Measurements from ENCODE around the gene RPL31. TPM values are rescaled to one million over a fixed set of nuclear protein-coding genes. Genes with fewer than 3 reads are reported as not detected.

Gene RPL31
- total RNA-seq, 2 donors from 2014 or later = 511 to 520 TPM

- ATAC-seq (ENCODE audit: insufficient number of reproducible peaks, low FRiP score, low read depth) = no peak
Observed at GRCh38 chr2:100993294-100993693, 8.8 kb upstream of the RPL31 start.

DNA sequence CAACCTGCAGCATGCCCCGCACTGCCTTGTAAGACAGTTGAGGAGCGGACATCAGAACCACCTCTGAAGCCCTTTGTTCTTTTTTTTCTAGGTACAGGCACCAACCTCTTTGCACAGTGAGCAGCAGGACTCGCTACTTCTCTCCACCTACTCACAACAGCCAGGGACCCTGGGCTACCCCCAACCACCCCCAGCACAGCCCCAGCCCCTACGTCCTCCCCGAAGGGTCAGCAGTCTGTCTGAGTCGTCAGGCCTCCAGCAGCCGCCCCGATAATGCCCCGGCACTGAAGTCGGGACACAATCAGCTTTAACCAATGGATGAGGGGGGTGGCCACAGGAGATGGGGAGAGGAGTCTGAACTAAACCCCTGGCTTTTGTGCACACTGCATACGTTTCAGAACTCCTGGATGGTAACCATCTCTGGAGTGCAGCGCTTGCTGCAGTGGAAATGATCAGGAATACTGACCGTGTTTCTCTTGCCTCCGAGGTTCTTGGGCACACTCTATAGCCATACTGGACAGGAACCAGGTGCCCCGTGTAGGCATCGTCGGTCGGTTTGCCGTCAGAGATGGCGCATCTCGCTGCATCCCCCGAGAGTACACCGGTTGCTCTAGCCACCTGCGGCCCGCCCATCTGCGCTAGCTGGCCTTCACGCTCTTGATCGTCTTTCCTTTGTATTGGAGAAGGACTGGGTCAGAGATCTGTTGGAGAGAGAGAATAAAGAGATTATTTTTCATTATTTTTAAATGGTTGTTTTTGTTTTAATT is 6.6 kb upstream of the RPL31 start:
- Histone ChIP-seq H3K27me3 (replicated peaks; ENCODE audit: insufficient read depth) (no peaks in the 10 kb centered on the region), H3K27ac (no peak overlapping the region), H3K9me3 (no peaks in the 10 kb centered on the region), H3K36me3 (peaks cover 10% of the 10 kb centered on the region), H3K4me3 (no peak overlapping the region), H3K4me1 (ENCODE audit: control insufficient read depth in 1 of 2, low read depth in 2 of 2) (no peaks in the 10 kb centered on the region)
- no peak for ATAC-seq (ENCODE audit: insufficient number of reproducible peaks, low FRiP score, low read depth)
- TF ChIP-seq, protein P1, sequence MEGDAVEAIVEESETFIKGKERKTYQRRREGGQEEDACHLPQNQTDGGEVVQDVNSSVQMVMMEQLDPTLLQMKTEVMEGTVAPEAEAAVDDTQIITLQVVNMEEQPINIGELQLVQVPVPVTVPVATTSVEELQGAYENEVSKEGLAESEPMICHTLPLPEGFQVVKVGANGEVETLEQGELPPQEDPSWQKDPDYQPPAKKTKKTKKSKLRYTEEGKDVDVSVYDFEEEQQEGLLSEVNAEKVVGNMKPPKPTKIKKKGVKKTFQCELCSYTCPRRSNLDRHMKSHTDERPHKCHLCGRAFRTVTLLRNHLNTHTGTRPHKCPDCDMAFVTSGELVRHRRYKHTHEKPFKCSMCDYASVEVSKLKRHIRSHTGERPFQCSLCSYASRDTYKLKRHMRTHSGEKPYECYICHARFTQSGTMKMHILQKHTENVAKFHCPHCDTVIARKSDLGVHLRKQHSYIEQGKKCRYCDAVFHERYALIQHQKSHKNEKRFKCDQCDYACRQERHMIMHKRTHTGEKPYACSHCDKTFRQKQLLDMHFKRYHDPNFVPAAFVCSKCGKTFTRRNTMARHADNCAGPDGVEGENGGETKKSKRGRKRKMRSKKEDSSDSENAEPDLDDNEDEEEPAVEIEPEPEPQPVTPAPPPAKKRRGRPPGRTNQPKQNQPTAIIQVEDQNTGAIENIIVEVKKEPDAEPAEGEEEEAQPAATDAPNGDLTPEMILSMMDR (IDR thresholded peaks at IDR 0.05) = no peak
- no peak for DNase-seq (ENCODE audit: low spot score)

More at GRCh38 chr2:100993294-100993693, 8.8 kb upstream of the RPL31 start:
- no peaks in the 10 kb centered on the region for H3K9me3 ChIP-seq
- no peak overlapping the region for H3K27ac ChIP-seq
- no peaks in the 10 kb centered on the region for H3K27me3 ChIP-seq (replicated peaks; ENCODE audit: insufficient read depth)
- TF ChIP-seq, protein P1 (IDR thresholded peaks at IDR 0.05) = no peak
- peaks cover 13% of the 10 kb centered on the region for H3K36me3 ChIP-seq
- no peak for DNase-seq (ENCODE audit: low spot score)
- no peaks in the 10 kb centered on the region for H3K4me1 ChIP-seq (ENCODE audit: control insufficient read depth in 1 of 2, low read depth in 2 of 2)
- no peak overlapping the region for H3K4me3 ChIP-seq

DNA sequence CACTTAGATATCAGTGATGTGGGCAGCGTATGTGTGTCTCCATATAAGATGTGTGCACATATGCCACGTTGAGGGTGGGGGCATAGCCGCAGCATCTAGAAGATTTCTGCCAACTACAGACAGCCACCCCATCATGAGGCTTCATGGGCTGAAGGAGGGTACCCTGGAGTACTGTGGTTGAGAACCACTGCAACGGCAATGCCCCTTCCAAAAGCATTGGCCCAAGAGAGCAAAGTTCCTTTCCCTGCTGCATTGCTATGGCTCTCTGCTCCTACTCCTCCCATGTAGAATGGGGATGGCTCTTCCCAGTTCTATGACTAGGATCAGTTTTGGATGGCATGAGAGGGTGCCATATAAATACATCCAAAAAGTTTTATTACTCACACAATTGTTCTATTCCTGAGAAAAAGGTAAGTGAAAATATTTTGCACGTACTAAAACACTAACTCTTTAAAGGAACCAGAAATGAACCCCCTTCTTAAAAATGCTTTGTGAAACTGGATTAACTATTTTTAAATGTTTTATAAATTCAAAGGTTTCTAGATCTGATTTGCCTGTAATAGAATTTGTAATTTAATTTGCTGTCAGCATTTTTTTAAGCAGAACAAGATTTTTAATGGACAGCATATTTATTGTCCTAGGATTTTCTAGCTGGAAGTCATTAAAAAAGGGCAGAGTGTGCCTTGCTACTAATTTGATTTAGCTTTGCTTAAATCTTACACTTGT is 4.4 kb upstream of the RPL31 start:
- Histone ChIP-seq H3K4me3 (no peak overlapping the region), H3K4me1 (ENCODE audit: control insufficient read depth in 1 of 2, low read depth in 2 of 2) (peaks cover 0 to 5% of the 10 kb centered on the region in 2 donors), H3K27me3 (replicated peaks; ENCODE audit: insufficient read depth) (no peaks in the 10 kb centered on the region), H3K27ac (no peak overlapping the region), H3K9me3 (no peaks in the 10 kb centered on the region), H3K36me3 (peaks cover 6% of the 10 kb centered on the region)
- ATAC-seq (ENCODE audit: insufficient number of reproducible peaks, low FRiP score, low read depth) (no peak), DNase-seq (ENCODE audit: low spot score) (no peak)
- TF ChIP-seq, protein P1 (IDR thresholded peaks at IDR 0.05) = no peak

DNA sequence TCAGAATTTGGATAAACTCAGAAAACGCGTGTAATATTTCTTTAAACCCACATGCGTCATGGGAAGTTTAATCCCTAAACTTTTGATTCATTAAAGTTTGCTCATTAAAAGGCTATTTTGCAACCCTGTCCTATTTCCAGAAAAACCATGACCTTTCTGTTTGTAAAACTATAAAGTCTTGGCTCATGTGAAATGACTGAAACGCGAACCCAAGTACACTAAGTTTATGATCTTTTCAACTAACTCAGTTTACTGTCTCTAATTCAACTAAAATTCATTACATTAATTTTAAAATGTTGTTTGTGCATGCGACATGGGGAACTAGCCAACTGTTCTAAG is 3.9 kb upstream of the RPL31 start:
- no peak overlapping the region for H3K27ac ChIP-seq
- no peak for DNase-seq (ENCODE audit: low spot score)
- no peaks in the 10 kb centered on the region for H3K9me3 ChIP-seq
- no peaks in the 10 kb centered on the region for H3K27me3 ChIP-seq (replicated peaks; ENCODE audit: insufficient read depth)
- H3K4me1 ChIP-seq (ENCODE audit: control insufficient read depth in 1 of 2, low read depth in 2 of 2) = peaks cover 3 to 9% of the 10 kb centered on the region in 2 donors
- TF ChIP-seq, protein P1 (IDR thresholded peaks at IDR 0.05) = no peak
- no peak for ATAC-seq (ENCODE audit: insufficient number of reproducible peaks, low FRiP score, low read depth)
- H3K4me3 ChIP-seq = no peak overlapping the region
- peaks cover 6% of the 10 kb centered on the region for H3K36me3 ChIP-seq

DNA sequence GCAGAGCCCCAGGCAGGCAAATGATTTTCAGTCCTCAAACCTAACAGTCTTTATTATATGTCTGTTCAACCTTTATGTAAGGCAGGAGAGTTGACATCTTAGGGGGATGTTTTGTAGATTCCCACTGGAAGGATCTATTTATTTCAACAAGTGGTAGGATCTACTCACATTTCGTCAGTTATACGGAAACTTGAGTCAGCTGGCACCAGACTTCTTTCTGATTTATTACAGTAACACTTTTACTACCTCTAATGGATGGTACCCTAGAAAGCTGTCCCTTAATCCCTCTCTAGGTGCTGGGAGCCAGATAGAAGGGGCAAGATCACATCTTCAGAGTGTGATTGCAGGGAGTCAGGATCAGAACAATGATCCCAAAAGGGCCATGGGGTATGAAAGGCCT is 2.1 kb upstream of the RPL31 start:
- Histone ChIP-seq H3K27me3 (replicated peaks; ENCODE audit: insufficient read depth) (no peaks in the 10 kb centered on the region), H3K27ac (no peak overlapping the region), H3K36me3 (peaks cover 16% of the 10 kb centered on the region), H3K9me3 (no peaks in the 10 kb centered on the region), H3K4me3 (no peak overlapping the region), H3K4me1 (ENCODE audit: control insufficient read depth in 1 of 2, low read depth in 2 of 2) (peaks cover 4 to 22% of the 10 kb centered on the region in 2 donors)
- DNase-seq (ENCODE audit: low spot score) = no peak
- TF ChIP-seq, protein P1 (IDR thresholded peaks at IDR 0.05) = no peak
- ATAC-seq (ENCODE audit: insufficient number of reproducible peaks, low FRiP score, low read depth) = no peak
